ENCODE results near the gene TBC1D2B.

DNA sequence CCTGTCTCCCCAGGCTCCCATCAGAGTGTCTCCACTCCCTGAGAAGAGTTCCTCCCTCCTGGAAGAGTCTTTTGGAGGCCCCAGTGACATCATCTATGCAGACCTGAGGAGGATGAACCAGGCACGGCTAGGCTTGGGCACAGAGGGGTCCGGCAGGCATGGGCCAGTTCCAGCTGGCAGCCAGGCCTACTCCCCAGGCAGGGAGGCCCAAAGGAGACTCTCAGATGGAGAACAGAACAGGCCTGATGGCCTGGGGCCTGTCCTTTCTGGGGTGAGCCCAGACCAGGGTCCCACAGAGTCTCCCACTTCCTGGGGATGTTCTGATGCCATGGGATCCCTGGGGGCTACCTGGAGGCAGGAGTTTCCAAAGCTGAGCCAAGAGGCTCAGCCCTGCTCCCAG lies 23.4 kb upstream of the TBC1D2B start:
- TF ChIP-seq CTCF (IDR thresholded peaks at IDR 0.05 in 4 of 5, conservative IDR thresholded peaks at IDR 0.05 in 1 of 5) (no peak), POLR2A (IDR thresholded peaks at IDR 0.05) (no peak)

All from gastrocnemius medialis (tissue), 4 donors.